CD4-positive, alpha-beta T cell (primary cell): ENCODE results near the gene TPCN2. TPM values are rescaled to one million over a fixed set of nuclear protein-coding genes. Genes with fewer than 3 reads are reported as not detected.

Experiments
- ATAC-seq: fragments of 200-7000 bp; cut with Tn5 transposase; one replicate; pipeline ENCODE4 v1.10.0; 2022; ENCODE audit warnings: mild to moderate bottlenecking; ENCODE audit not compliant: poor library complexity
- CTCF ChIA-PET: fragments of 350-600 bp; sonication (Branson Sonifier 250); formaldehyde crosslinking; loops from one replicate; lab custom pipeline; 2021; ENCODE audit warnings: antibody characterized with exemption, inconsistent platforms; lab: Charles Lee
- POLR2A ChIA-PET: fragments of 350-600 bp; sonication (Branson Sonifier 250); formaldehyde crosslinking; loops from one replicate; lab custom pipeline; 2021; ENCODE audit warnings: antibody characterized with exemption, inconsistent platforms; lab: Charles Lee
- DNase-seq, 14 experiments: peaks; one replicate each; pipeline ENCODE4 v3.0.0-alpha.2; 2013 to 2020; ENCODE audit warnings: mixed read lengths in 2 of 14
- H3K27ac ChIP-seq, 2 donors: one replicate each; pipeline versions ENCODE4 v1.5.1 to v1.7.0; 2013; ENCODE audit warnings: low read length in 2 of 2, low read depth in 1 of 2, mild to moderate bottlenecking in 1 of 2
- H3K27me3 ChIP-seq, 2 experiments: 1 replicate in 1 of 2; 2 replicates in 1 of 2; pipeline versions ENCODE4 v1.6.1 to v1.7.0; 2013; ENCODE audit warnings: low read length in 2 of 2, control low read depth in 1 of 2, mild to moderate bottlenecking in 1 of 2, moderate library complexity in 1 of 2; ENCODE audit not compliant: insufficient read depth in 2 of 2, control insufficient read depth in 1 of 2
- H3K36me3 ChIP-seq: one replicate; pipeline ENCODE4 v1.6.1; 2013; ENCODE audit warnings: low read length, control low read depth; ENCODE audit not compliant: insufficient read depth
- H3K4me1 ChIP-seq: one replicate; pipeline ENCODE4 v1.6.1; 2013; ENCODE audit warnings: low read length, control low read depth; ENCODE audit not compliant: insufficient read depth
- H3K4me3 ChIP-seq: one replicate; pipeline ENCODE4 v1.5.1; 2013; ENCODE audit warnings: mild to moderate bottlenecking, low read length, moderate library complexity
- H3K9me3 ChIP-seq, 2 experiments: 1 replicate in 1 of 2; 2 replicates in 1 of 2; pipeline versions ENCODE4 v1.6.1 to v1.7.0; 2013; ENCODE audit warnings: low read length in 2 of 2, mild to moderate bottlenecking in 2 of 2, control low read depth in 1 of 2, moderate library complexity in 1 of 2; ENCODE audit not compliant: control insufficient read depth in 1 of 2, insufficient read depth in 1 of 2
- H3K27ac Mint-ChIP-seq: one replicate; pipeline ENCODE4 v1.8.0; 2020; ENCODE audit warnings: mixed read lengths
- H3K27me3 Mint-ChIP-seq: one replicate; pipeline ENCODE4 v1.8.0; 2021; ENCODE audit warnings: mixed read lengths
- H3K36me3 Mint-ChIP-seq: one replicate; pipeline ENCODE4 v1.8.0; 2021; ENCODE audit warnings: low read depth, mixed read lengths
- H3K4me1 Mint-ChIP-seq: one replicate; pipeline ENCODE4 v1.8.0; 2021; ENCODE audit warnings: low read depth, mixed read lengths
- H3K4me3 Mint-ChIP-seq: one replicate; pipeline ENCODE4 v1.8.0; 2020; ENCODE audit warnings: mild to moderate bottlenecking, mixed read lengths
- H3K9me3 Mint-ChIP-seq: one replicate; pipeline ENCODE4 v1.8.0; 2020; ENCODE audit warnings: mixed read lengths
- CTCF ChIP-seq: fragments of 200-600 bp; IDR thresholded peaks from one replicate; pipeline ENCODE4 v1.8.0; 2022; ENCODE audit warnings: antibody characterized with exemption, mild to moderate bottlenecking
- intact Hi-C, 2 experiments: fragments of 100-400 bp; cut with DNase I in 1 of 2; cut with micrococcal nuclease in 1 of 2; formaldehyde crosslinking; loops; one replicate each; pipeline versions ENCODE4 v1.15.1 to v1.9.0; 2023 to 2025; cut with DNase I, micrococcal nuclease
- total RNA-seq, 174 experiments: library from RNA in 2 of 174; stranded (reverse) in 2 of 174; gene quantifications; one replicate each; pipeline ENCODE4 v1.2.3 and lab custom pipeline; 2021 to 2026

Gene TPCN2
- total RNA-seq, 2 experiments from 2014 or later, result 10.2 to 11.5 TPM

GRCh38 chr11:69005631-69006368 lies 42.9 kb upstream of the TPCN2 start:
- Mint-ChIP-seq H3K4me1 (no peaks in the 10 kb centered on the region), H3K9me3 (no peaks in the 10 kb centered on the region), H3K36me3 (no peaks in the 10 kb centered on the region), H3K4me3 (no peak overlapping the region), H3K27ac (no peak overlapping the region), H3K27me3 (peaks cover 24% of the 10 kb centered on the region)
- POLR2A ChIA-PET, result no interaction called here
- intact Hi-C loops, result no loop called here
- ATAC-seq, result no peak
- Histone ChIP-seq H3K4me3 (no peak overlapping the region), H3K4me1 (peaks cover 4% of the 10 kb centered on the region), H3K36me3 (no peaks in the 10 kb centered on the region), H3K27me3 (peaks cover 12 to 21% of the 10 kb centered on the region in 2 experiments), H3K9me3 (peaks cover 0 to 13% of the 10 kb centered on the region in 2 experiments), H3K27ac (no peak overlapping the region)
- CTCF ChIA-PET, result no interaction called here
- TF ChIP-seq CTCF, result no peak
- DNase-seq, result no peak

GRCh38 chr11:69006816-69007215 lies 41.9 kb upstream of the TPCN2 start:
- no peaks in the 10 kb centered on the region for H3K36me3 Mint-ChIP-seq
- Histone ChIP-seq H3K9me3 (peaks cover 0 to 13% of the 10 kb centered on the region in 2 experiments), H3K4me1 (peaks cover 9% of the 10 kb centered on the region), H3K27me3 (peaks cover 19 to 31% of the 10 kb centered on the region in 2 experiments), H3K4me3 (no peak overlapping the region), H3K27ac (no peak overlapping the region), H3K36me3 (no peaks in the 10 kb centered on the region)
- H3K27me3 Mint-ChIP-seq, result peaks cover 29% of the 10 kb centered on the region
- H3K9me3 Mint-ChIP-seq, result no peaks in the 10 kb centered on the region
- no peak for TF ChIP-seq CTCF
- H3K4me3 Mint-ChIP-seq, result no peak overlapping the region
- ChIA-PET POLR2A (no interaction called here), CTCF (no interaction called here)
- DNase-seq (no peak), ATAC-seq (no peak)
- peaks cover 5% of the 10 kb centered on the region for H3K4me1 Mint-ChIP-seq
- H3K27ac Mint-ChIP-seq, result no peak overlapping the region
- intact Hi-C loops, result no loop called here

GRCh38 chr11:69007975-69008381 lies 40.8 kb upstream of the TPCN2 start:
- peaks cover 5% of the 10 kb centered on the region for H3K4me1 Mint-ChIP-seq
- TF ChIP-seq CTCF, result no peak
- DNase-seq (no peak), ATAC-seq (no peak)
- ChIA-PET POLR2A (no interaction called here), CTCF (no interaction called here)
- H3K9me3 ChIP-seq, result peaks cover 0 to 13% of the 10 kb centered on the region in 2 experiments
- no peaks in the 10 kb centered on the region for H3K36me3 ChIP-seq
- H3K4me3 ChIP-seq, result no peak overlapping the region
- no peak overlapping the region for H3K27ac Mint-ChIP-seq
- no peaks in the 10 kb centered on the region for H3K9me3 Mint-ChIP-seq
- peaks cover 12% of the 10 kb centered on the region for H3K4me1 ChIP-seq
- peaks cover 38% of the 10 kb centered on the region for H3K27me3 Mint-ChIP-seq
- intact Hi-C loops, result no loop called here
- H3K27me3 ChIP-seq, result peaks cover 29 to 42% of the 10 kb centered on the region in 2 experiments
- no peaks in the 10 kb centered on the region for H3K36me3 Mint-ChIP-seq
- no peak overlapping the region for H3K27ac ChIP-seq
- no peak overlapping the region for H3K4me3 Mint-ChIP-seq
